ENCODE results near the gene TRPM8.

- no peak for TF ChIP-seq POLR2AphosphoS5 (IDR thresholded peaks at IDR 0.05; ENCODE audit: low read depth, low read length)
- TF ChIP-seq, protein P1, sequence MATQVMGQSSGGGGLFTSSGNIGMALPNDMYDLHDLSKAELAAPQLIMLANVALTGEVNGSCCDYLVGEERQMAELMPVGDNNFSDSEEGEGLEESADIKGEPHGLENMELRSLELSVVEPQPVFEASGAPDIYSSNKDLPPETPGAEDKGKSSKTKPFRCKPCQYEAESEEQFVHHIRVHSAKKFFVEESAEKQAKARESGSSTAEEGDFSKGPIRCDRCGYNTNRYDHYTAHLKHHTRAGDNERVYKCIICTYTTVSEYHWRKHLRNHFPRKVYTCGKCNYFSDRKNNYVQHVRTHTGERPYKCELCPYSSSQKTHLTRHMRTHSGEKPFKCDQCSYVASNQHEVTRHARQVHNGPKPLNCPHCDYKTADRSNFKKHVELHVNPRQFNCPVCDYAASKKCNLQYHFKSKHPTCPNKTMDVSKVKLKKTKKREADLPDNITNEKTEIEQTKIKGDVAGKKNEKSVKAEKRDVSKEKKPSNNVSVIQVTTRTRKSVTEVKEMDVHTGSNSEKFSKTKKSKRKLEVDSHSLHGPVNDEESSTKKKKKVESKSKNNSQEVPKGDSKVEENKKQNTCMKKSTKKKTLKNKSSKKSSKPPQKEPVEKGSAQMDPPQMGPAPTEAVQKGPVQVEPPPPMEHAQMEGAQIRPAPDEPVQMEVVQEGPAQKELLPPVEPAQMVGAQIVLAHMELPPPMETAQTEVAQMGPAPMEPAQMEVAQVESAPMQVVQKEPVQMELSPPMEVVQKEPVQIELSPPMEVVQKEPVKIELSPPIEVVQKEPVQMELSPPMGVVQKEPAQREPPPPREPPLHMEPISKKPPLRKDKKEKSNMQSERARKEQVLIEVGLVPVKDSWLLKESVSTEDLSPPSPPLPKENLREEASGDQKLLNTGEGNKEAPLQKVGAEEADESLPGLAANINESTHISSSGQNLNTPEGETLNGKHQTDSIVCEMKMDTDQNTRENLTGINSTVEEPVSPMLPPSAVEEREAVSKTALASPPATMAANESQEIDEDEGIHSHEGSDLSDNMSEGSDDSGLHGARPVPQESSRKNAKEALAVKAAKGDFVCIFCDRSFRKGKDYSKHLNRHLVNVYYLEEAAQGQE (IDR thresholded peaks at IDR 0.05; ENCODE audit: insufficient read depth in 1 of 2, low read depth in 2 of 2, low read length in 2 of 2): no peak
Measured at GRCh38 chr2:234061624-234062257, 144.6 kb downstream of the TRPM8 start.

All from PFSK-1 (cell line).